ENCODE results near the gene BEGAIN.

The BEGAIN gene

DNA sequence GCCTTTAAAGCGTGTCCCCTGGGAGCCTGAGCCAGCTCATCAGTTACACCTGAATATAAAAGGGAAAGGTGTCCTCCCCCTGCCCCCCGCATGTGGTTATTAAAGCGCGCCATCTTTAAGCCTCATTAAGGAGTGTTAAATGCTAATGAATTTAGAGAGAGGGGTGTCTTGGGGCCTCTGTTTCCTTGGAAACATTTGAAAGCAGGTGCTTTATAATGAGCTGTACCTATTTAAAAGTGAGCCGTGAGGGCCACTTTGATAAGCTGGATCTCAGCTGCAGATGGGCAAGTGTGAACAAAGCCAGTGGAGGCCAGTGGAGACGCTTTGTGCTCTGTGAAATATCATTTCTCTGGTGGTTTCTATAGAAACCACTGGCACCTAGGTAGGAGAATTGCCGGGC lies 84.0 kb downstream of the BEGAIN start:
- no peak for DNase-seq

DNA sequence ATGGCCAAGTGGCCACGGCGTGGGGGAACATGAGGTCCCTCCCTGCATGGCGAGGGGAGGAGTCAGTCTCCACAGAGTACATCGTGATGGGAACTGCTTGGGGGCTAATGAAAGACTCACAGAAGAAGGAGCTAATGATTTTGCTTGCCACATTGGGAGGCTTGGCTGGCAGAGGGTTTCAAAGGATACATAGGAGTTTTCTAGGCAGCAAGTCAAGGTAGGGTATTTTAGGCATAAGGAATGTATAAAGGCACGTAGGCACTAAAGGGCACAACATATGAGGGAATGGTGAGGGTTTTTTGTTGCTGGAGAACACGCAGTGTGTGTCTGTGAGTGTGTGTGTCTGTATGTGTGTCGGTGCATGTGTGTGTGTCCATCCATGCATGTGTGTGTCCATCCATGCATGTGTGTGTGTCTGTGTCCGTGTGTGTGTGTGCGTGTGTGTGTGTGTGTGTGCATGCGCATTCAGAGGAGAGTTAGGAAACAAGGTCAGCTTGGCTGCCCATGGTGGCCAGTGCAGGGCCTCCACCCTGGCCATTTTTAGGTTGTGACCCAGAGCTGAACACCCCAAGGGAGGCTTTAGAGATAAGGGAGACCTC lies 84.5 kb downstream of the BEGAIN start:
- no peak for DNase-seq

DNA sequence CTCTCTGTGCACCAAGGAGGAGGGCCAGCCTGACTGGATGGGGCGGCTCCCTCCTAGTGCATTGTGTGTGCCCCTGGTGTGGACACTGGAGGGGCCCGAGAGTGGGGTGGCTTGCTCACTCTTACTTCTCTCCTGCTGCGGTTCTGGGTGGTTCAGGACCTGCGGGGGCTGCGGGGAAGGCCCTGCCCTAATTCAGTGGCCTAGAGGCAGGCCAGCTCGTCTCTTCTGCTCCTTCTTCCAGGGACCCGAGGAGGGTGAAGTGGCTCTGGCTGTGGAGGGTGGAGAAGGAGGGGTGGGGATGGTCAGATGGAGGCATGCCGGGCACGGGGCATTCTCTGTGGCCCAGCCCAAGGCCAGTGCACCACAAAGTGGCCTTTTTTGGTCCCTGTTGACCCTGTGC lies 87.1 kb downstream of the BEGAIN start:
- DNase-seq = no peak

DNA sequence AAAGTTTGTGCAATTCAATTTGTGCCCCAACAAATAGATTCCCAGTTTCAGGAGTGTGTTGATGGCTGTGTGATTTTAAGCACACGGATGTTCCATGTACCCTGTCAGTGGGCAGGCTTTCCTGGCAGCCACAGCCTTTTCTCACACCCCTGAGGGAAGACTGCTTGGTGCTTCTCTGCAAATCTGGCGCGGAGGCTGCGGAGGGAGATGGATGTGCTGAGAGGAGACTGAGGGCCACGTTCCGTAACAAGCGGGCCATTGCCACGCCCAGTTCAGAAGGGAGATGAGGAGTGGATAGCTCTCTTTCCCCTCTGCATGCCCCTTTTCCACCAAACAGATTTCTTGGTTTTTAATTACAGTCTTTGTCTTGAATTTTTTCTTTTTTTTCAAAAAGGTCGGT lies 89.1 kb downstream of the BEGAIN start:
- no peak for DNase-seq

DNA sequence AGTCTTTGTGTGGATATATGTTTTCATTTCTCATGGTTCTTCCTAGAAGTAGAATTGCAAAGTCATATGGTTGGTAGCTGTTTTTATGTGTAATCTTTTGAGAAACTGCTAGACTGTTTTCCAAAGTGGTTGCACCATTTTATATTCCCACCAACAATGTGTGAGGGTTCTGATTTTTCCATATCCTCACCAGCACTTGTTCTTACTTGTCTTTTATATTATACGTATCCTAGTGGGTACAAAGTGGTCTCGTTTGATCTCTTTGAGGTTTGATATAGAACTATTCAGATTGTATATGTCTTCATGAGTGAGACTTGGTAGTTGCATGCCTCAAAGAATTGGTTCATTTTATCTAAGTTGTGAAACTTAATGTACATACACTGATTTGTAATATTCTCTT lies 91.3 kb downstream of the BEGAIN start:
- DNase-seq = no peak

DNA sequence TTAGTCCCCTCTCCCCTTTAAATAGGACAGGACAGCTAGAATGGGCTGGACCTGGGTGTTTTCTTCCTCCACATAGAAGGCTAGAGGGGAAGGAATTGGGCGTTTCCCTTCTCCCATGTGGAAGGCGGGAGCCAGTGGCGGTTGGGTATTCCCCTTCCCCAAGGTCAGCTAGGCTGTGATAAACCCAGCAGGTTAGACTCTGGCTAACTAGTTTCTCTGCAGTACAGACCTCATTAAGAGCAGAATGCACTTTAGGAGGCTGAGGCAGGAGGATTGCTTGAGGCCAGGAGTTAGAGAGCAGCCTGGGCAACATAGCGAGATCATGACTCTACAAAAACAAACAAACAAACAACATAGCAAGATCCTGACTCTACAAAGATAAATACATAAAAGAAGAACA lies 92.6 kb downstream of the BEGAIN start:
- no peak for DNase-seq

DNA sequence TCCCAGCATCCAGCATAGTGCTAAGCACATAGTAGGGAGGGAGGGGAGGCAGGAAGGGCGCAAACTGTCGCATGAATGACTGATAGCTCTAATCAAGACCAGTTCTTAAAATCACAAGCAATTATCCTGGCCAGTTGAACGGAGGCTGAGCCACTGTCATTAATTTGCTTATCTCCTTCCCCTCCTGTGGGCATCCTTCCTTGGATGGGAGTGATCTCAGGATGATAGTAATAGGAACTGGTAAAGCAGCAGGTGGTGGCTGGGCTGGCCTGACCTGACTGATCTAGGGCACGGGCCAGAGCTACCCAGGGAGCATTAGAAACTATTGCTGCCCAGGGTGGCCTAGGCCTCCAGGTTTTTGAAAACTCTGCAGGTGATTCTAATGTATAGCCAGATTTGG lies 97.0 kb downstream of the BEGAIN start:
- no peak for DNase-seq

DNA sequence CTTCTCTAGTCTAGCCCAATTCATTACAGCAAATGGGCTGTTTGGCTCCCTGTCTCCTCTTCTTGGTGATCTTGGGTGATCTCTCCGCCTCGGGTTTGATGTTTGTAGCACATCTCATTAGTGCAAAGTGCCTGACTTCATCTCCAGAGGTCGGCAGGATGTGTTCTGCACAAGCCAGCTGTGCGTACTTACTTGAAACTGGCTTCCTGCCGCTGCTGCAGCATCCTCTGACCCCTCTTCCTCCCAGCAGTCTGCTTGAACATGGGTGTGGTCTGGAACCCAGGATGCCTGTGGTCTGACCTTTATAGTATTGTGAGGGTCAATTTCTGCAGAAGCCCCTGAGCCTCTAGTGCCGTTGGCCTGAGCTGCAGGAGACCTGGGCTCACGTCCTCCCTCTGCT lies 99.2 kb downstream of the BEGAIN start:
- no peak for DNase-seq

DNA sequence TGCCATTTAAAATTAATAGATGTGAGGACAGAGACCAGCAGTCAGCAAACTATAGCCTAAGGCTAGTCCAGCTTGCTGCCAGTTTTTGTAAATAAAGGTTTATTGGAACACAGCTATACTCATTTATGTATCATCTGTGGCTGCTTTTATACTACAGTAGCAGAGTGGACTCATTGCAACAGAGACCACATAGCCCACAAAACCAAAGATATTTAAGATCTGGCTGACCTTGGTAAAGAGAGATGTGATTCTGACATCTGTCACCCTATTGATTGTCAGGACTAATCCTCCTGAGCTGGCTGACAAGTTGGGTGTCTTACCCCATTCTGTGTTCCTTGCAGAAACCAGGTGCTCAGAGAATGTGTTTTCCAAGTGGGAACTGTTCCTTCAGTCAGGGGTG lies 99.9 kb downstream of the BEGAIN start:
- no peak for DNase-seq
